Activated CD8-positive, alpha-beta memory T cell treated with anti-CD3 and anti-CD28 coated beads, Interleukin-2, amount 50 U/mL, for 48 hours (primary cell): Measurements from ENCODE around the gene SCN1B.

ENCODE experiments used
- DNase-seq: peaks from one replicate; pipeline ENCODE4 v3.0.0-alpha.2; 2020

SCN1B gene

GRCh38 chr19:35059006-35059798, 28.9 kb downstream of the SCN1B start:
- DNase-seq: no peak

DNA sequence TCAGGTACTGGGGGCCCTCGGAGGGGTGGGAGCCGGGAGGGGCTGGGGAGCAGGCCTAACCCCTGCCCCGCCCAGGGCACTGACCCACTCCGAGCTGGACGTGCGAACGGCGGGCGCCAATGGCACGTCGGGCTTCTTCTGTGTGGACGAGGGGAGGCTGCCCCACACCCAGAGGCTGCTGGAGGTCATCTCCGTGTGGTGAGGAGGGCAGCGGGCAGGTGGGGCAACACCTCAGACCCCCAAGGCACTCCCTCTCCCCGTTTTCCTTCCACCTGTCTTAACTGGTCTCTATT, 29.5 kb downstream of the SCN1B start:
- no peak for DNase-seq

GRCh38 chr19:35060160-35060855, 30.0 kb downstream of the SCN1B start:
- DNase-seq: no peak

- no peak for DNase-seq
Measured at GRCh38 chr19:35061583-35062373, 31.5 kb downstream of the SCN1B start.

DNA sequence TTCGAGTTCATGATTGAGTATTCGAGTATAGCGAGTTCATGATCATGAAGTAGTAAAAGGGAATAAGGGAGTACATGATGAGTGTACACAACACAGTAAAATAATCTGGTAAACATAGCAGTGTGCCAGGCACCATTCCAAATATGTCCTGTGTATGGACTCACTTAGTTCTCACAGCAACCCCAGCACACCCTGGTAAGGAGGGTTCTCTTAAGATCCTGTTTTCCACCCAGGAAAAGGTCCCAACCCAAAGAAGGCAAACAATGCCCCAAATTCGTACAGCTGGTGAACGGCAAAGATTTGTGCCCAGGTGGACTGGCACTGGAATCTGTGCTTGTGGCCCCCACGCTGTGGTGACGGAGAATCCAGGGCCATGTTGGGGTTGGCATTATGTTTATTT, 32.7 kb downstream of the SCN1B start:
- no peak for DNase-seq

- DNase-seq: no peak
Measured at GRCh38 chr19:35063940-35064818, 33.9 kb downstream of the SCN1B start.

GRCh38 chr19:35065574-35065973, 35.3 kb downstream of the SCN1B start:
- no peak for DNase-seq

GRCh38 chr19:35066121-35066520, 35.9 kb downstream of the SCN1B start:
- no peak for DNase-seq

- DNase-seq: peak; percentile 99
Measured at GRCh38 chr19:35066691-35067563, 36.7 kb downstream of the SCN1B start.

GRCh38 chr19:35068941-35069634, 38.8 kb downstream of the SCN1B start:
- no peak for DNase-seq

DNA sequence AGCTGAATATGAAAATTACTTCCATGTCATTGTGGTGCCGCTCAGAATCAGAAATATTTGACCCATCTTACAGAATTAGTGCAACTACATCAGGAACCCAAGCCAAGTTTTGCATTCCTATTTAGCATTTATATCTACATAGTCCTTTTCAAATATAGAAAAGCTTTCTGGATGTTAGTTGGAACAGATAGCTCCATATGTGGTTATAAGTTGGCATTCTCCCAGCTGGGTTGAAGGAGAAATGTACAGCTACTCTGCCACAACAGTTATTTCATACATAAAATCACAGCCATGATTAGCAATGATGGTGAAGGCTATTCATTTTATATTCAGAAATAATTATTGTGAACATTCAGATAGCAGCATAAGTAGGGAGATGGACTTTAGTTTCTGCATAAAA, 39.4 kb downstream of the SCN1B start:
- no peak for DNase-seq

- no peak for DNase-seq
Measured at GRCh38 chr19:35070471-35070870, 40.2 kb downstream of the SCN1B start.

- no peak for DNase-seq
Measured at GRCh38 chr19:35073516-35073915, 43.2 kb downstream of the SCN1B start.

DNA sequence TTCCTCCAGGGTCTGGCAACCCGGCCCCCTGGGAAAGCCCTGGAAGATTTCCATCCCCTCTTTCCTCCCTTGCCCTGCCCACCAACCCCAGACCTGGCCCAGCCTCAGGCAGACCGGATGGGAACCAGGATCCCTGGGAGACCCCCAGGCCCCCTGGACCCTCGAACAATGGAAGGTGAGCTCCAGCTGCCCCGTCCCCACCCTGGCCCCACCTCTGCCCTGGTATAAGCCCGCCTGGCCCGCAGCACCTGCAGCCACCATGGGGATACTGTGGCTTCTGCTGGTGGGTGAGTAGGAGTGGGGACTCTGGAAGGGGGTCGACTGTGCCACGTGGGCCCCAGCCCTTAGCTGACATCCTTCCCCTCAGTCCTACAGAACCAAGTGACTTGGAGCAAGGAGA, 43.7 kb downstream of the SCN1B start:
- no peak for DNase-seq

- no peak for DNase-seq
Measured at GRCh38 chr19:35074426-35075201, 44.3 kb downstream of the SCN1B start.

- DNase-seq: no peak
Measured at GRCh38 chr19:35075202-35076025, 45.1 kb downstream of the SCN1B start.

DNA sequence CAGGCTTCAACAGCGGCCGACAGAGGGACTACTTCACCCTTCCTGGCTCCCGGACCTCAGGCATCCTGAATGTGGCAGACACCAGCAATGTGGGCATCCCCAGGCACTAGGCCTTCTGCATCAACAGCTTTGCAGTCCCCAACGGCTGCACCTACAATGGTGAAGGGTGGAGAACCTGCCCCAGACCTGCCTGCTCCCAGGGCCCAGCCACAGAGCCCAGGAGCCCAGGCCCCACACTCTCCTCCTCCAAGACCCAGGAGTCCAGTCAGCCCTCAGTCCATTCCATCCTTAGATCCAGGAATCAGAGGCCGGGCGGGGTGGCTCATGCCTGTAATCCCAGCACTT, 45.7 kb downstream of the SCN1B start:
- DNase-seq: no peak

GRCh38 chr19:35076657-35077056, 46.4 kb downstream of the SCN1B start:
- DNase-seq: no peak

DNA sequence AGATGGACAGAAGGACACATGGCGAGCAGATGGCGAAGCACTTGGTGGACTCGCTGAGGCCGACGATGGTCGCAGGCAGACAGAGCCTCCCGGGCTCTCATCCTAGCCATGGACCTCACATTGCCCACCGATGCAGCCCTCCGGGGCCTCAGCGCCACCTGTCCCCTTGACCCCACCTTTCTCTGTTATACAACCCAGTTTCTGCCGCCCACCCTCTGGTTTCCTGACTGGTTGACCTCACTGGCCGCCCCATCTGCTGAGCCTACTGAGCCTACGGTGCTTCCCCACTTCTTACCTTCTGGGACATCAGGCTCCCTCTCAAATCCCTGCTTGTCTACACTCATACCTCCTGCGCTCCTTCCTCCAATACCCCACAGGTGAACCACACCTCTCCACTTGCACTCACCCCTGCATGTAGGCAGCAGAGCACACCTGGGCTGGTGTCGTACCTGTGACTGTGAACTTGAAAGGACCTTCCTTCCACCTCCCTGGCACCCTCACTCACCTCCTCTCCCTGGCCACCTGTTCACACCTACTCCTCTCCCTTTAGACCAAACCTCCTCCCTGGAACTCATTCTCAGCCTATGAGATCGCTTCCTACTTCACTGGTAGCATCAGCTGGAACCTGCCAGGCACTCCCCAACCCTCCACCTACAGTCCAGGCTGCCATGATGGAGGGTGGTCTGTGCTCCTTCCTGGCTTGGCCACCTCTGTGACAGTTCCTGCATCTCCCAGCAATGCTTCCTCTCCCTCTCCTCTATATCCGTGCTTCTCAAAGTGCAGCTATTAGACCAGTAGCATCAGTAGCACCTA, 47.3 kb downstream of the SCN1B start:
- DNase-seq: no peak
